GM12878 (cell line): ENCODE data around the gene SLC2A1. TPM values are rescaled to one million over a fixed set of nuclear protein-coding genes. Genes with fewer than 3 reads are reported as not detected.
A peak's percentile ranks its signal among the peaks of the same experiment; 100 is the strongest.

Source experiments
- ATAC-seq: fragments of 200-7000 bp; cut with Tn5 transposase; 3 replicates; pipeline ENCODE4 v1.9.1; 2020; ENCODE audit warnings: mild to moderate bottlenecking, moderate library complexity
- BruUV-seq: library from RNA; stranded (reverse); fragments of 400-500 nt; replicated peaks from 2 replicates; lab custom pipeline; 2021; lab: Mats Ljungman, UMichigan
- CTCF ChIA-PET: fragments of 300-600 bp; sonication (Branson Sonifier 250); formaldehyde crosslinking; extraction: SDS; loops from one replicate; lab custom pipeline; 2021; ENCODE audit warnings: inconsistent platforms; lab: Yijun Ruan, JAX
- POLR2A ChIA-PET: fragments of 350-600 bp; formaldehyde crosslinking; extraction: SDS; loops from one replicate; lab custom pipeline; 2021; ENCODE audit warnings: inconsistent platforms; lab: Charles Lee
- RAD21 ChIA-PET: fragments of 300-600 bp; sonication (Branson Sonifier 250); formaldehyde crosslinking; loops from one replicate; lab custom pipeline; 2023; ENCODE audit warnings: antibody characterized with exemption; ENCODE audit not compliant: unreplicated experiment; lab: Charles Lee
- SMC1A ChIA-PET: fragments of 300-600 bp; sonication (Branson Sonifier 250); formaldehyde crosslinking; loops from one replicate; lab custom pipeline; 2023; ENCODE audit not compliant: unreplicated experiment, uncharacterized antibody; lab: Charles Lee
- DNase-seq: peaks from one replicate; pipeline ENCODE4 v3.0.0-alpha.2; 2011; ENCODE audit warnings: low read depth, low spot score
- FAIRE-seq: peaks from 3 replicates; lab custom pipeline; 2011; peaks lifted over from hg19 to GRCh38; lab: Jason Lieb, UNC
- H2AFZ ChIP-seq: 2 replicates; pipeline ENCODE4 v1.6.0; 2011; ENCODE audit warnings: low read depth, low read length, control low read depth; ENCODE audit not compliant: control insufficient read depth
- H3K27ac ChIP-seq: 2 replicates; pipeline ENCODE4 v1.5.1; 2011; ENCODE audit warnings: control low read depth; ENCODE audit not compliant: control insufficient read depth, insufficient read depth
- H3K27me3 ChIP-seq, 2 experiments: replicated peaks in 1 of 2; 2 replicates each; pipeline versions ENCODE4 v1.6.0 to v1.6.1; 2011; ENCODE audit warnings: low read length in 1 of 2; ENCODE audit not compliant: control insufficient read depth in 2 of 2, insufficient read depth in 2 of 2
- H3K36me3 ChIP-seq, 2 experiments: 2 replicates each; pipeline ENCODE4 v1.5.1; 2011; ENCODE audit warnings: low read length in 1 of 2; ENCODE audit not compliant: control insufficient read depth in 2 of 2, insufficient read depth in 2 of 2
- H3K4me1 ChIP-seq: 2 replicates; pipeline ENCODE4 v1.6.1; 2011; ENCODE audit warnings: mild to moderate bottlenecking, low read length, moderate library complexity, mixed read lengths; ENCODE audit not compliant: control insufficient read depth, insufficient read depth
- H3K4me2 ChIP-seq: 2 replicates; pipeline ENCODE4 v1.6.0; 2011; ENCODE audit warnings: control low read depth; ENCODE audit not compliant: control insufficient read depth, insufficient read depth
- H3K4me3 ChIP-seq: fragments of 200-600 bp; sonication (generic); 2 replicates; pipeline ENCODE4 v1.5.1; 2016
- H3K79me2 ChIP-seq: 2 replicates; pipeline ENCODE4 v1.6.0; 2011; ENCODE audit warnings: low read length; ENCODE audit not compliant: control insufficient read depth, insufficient read depth
- H3K9ac ChIP-seq: 2 replicates; pipeline ENCODE4 v1.8.0; 2011; ENCODE audit warnings: low read length, control low read depth, mixed read lengths; ENCODE audit not compliant: control insufficient read depth, insufficient read depth
- H3K9me3 ChIP-seq: replicated peaks from 3 replicates; pipeline ENCODE4 v1.5.1; 2011; ENCODE audit warnings: mild to moderate bottlenecking, low read length; ENCODE audit not compliant: control insufficient read depth, insufficient read depth
- H4K20me1 ChIP-seq: 2 replicates; pipeline ENCODE4 v1.6.0; 2011; ENCODE audit not compliant: control insufficient read depth, insufficient read depth
- JUND ChIP-seq: IDR thresholded peaks from 2 replicates; pipeline ENCODE4 v1.6.1; 2012; ENCODE audit warnings: low read depth, mild to moderate bottlenecking, low read length, improper control_type of control experiment, moderate library complexity
- SPI1 ChIP-seq: IDR thresholded peaks from 2 replicates; pipeline ENCODE4 v1.6.1; 2011; ENCODE audit warnings: low read depth, mild to moderate bottlenecking, low read length, moderate library complexity, borderline replicate concordance; ENCODE audit not compliant: insufficient read depth
- WGBS: methylation state at CpG from one replicate; pipeline ENCODE4 v1.1.6; 2016; ENCODE audit warnings: low lambda C conversion rate; ENCODE audit not compliant: insufficient replicate concordance, insufficient coverage; ENCODE audit errors: missing lambda C conversion rate; 5-methylcytosine and 5-hydroxymethylcytosine counted together
- in situ Hi-C: fragments of 300-500 bp; cut with MboI; formaldehyde crosslinking; loops from 9 replicates; pipeline ENCODE4 v1.14.3; 2018; ENCODE audit warnings: mixed read lengths
- intact Hi-C: fragments of 100-400 bp; cut with micrococcal nuclease; formaldehyde crosslinking; loops from one replicate; pipeline ENCODE4 v1.14.2; 2022; ENCODE audit not compliant: unreplicated experiment
- polyA plus RNA-seq, 11 experiments: library from polyadenylated mRNA; depleted of rRNA in 4 of 11; unstranded in 6 of 11; stranded (reverse) in 5 of 11; fragments of >200 nt; fragmentation: Nextera tagmentation in 4 of 11; fragmentation: Illumina TruSeq in 1 of 11; extraction: Ambion mirVana in 4 of 11; extraction: Trizol in 1 of 11; gene quantifications; 1 replicate in 1 of 11; 2 replicates in 10 of 11; pipeline versions ENCODE4 v1.2.1 to v1.2.3, GENCODE V29; 2011 to 2016; ENCODE audit warnings: inconsistent platforms in 2 of 11, missing spikeins in 2 of 11, low read depth in 1 of 11
- total RNA-seq, 4 experiments: library from RNA; depleted of rRNA in 3 of 4; stranded (reverse); fragments of >200 nt in 3 of 4; fragmentation: Illumina TruSeq in 1 of 4; extraction: Trizol in 1 of 4; gene quantifications; 2 replicates each; pipeline versions ENCODE4 v1.2.1 to v1.2.3, GENCODE V29; 2013 to 2021
- TF ChIP-seq, protein P1 (sequence below): IDR thresholded peaks from 2 replicates; pipeline ENCODE4 v1.6.1; 2012; ENCODE audit warnings: mild to moderate bottlenecking, low read depth, low read length

The SLC2A1 gene
- total and polyA plus RNA-seq, 10 of the 15 experiments (the other 5 are each of a cell fraction or from before 2014, with no cell fraction given): 5.7 to 66.0 (median 44.2) TPM

DNA sequence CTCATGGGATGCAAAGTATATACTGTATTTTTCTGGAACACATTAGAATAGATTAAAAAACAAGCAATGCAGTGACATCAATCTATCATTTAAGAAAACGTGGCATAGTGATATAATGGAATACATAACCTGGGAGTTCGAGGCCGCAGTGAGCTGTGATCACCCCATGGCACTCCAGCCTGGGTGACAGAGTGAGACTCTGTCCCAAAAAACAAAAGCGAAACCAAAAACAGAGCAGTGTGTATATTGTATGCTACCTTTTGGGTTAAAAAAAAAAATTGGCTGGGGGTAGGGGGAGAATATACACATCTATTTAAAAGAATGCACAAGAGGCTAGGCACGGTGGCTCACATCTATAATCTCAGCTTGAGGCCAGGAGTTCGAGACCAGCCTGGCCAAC, 13.5 kb downstream of the SLC2A1 start (continued):
- TF ChIP-seq, protein P1, sequence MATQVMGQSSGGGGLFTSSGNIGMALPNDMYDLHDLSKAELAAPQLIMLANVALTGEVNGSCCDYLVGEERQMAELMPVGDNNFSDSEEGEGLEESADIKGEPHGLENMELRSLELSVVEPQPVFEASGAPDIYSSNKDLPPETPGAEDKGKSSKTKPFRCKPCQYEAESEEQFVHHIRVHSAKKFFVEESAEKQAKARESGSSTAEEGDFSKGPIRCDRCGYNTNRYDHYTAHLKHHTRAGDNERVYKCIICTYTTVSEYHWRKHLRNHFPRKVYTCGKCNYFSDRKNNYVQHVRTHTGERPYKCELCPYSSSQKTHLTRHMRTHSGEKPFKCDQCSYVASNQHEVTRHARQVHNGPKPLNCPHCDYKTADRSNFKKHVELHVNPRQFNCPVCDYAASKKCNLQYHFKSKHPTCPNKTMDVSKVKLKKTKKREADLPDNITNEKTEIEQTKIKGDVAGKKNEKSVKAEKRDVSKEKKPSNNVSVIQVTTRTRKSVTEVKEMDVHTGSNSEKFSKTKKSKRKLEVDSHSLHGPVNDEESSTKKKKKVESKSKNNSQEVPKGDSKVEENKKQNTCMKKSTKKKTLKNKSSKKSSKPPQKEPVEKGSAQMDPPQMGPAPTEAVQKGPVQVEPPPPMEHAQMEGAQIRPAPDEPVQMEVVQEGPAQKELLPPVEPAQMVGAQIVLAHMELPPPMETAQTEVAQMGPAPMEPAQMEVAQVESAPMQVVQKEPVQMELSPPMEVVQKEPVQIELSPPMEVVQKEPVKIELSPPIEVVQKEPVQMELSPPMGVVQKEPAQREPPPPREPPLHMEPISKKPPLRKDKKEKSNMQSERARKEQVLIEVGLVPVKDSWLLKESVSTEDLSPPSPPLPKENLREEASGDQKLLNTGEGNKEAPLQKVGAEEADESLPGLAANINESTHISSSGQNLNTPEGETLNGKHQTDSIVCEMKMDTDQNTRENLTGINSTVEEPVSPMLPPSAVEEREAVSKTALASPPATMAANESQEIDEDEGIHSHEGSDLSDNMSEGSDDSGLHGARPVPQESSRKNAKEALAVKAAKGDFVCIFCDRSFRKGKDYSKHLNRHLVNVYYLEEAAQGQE: no peak

DNA sequence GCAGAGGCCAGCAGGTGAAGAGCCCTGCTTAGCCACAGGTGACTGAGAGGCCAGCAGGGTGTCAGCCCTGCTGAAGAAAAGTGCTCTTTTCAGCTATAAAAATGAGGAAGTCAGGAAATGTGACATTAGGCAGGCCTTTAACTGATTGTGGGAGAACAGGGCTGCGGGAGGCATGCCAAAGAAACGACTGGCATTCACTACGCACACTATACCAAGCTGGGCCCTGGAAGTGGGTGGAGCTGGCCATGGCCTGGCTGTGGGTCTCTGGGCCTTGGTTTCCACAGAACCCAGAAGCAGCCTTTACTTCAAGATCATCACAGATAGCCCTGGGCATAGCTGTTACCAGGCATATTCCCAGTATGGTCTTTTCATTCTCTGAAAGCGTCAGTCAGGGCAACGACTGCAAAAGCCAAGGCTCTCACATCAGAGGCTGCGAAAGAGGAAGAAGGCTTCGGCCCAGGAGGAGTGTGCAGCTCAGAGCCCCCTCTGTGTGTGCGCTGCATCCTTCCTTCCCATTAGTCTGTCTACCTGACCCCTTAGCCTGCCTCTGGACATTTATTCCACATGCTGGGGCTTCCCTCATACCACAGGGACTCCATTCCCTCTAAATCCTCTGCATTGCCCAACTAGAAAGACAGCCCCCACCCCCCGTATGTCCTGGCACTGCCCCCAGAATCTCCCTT, 14.3 kb downstream of the SLC2A1 start:
- Histone ChIP-seq H3K4me3 (peak overlapping the region; percentile 28; the same call in 1 of the 2 replicates), H3K27me3 (no peaks in the 10 kb centered on the region), H3K36me3 (peaks cover 35 to 45% of the 10 kb centered on the region in 2 experiments), H4K20me1 (peaks cover 18% of the 10 kb centered on the region), H3K9me3 (no peaks in the 10 kb centered on the region), H3K9ac (peak overlapping the region; percentile 36), H3K4me2 (peak overlapping the region; percentile 69), H3K79me2 (peaks cover 97% of the 10 kb centered on the region), H2AFZ (no peak overlapping the region), H3K4me1 (peaks cover 76% of the 10 kb centered on the region), H3K27ac (peak overlapping the region; percentile 74)
- WGBS: 17% methylated on average over 9 of the region's 9 CpGs
- RAD21 ChIA-PET: interaction anchor here (0.9 to 1.4 kb wide), 4 partner anchors 10 to 21 kb away, joined by 3 to 4 read pairs (median 4); no protein-coding TSS in a partner anchor
- BruUV-seq: no TSS peak
- ATAC-seq (peak; percentile 35), FAIRE-seq (no peak), DNase-seq (no peak)
- in situ Hi-C loops: no loop called here
- POLR2A ChIA-PET: interaction anchor here (1.4 to 1.6 kb wide), 2 partner anchors 8 to 12 kb away, joined by 3 to 4 read pairs; no protein-coding TSS in a partner anchor
- TF ChIP-seq JUND (no peak), SPI1 (peak; percentile 80)
- intact Hi-C loops: no loop called here
- CTCF ChIA-PET: interaction anchor here (0.8 to 2.0 kb wide), 6 partner anchors 9 to 132 kb away, joined by 3 to 7 read pairs (median 4); no protein-coding TSS in a partner anchor
- SMC1A ChIA-PET: interaction anchor here (0.8 to 4.5 kb wide), 3 partner anchors 10 to 13 kb away, joined by 3 to 26 read pairs (median 6); no protein-coding TSS in a partner anchor
